Measurements from ENCODE around the gene ASB3.

The ASB3 gene

DNA sequence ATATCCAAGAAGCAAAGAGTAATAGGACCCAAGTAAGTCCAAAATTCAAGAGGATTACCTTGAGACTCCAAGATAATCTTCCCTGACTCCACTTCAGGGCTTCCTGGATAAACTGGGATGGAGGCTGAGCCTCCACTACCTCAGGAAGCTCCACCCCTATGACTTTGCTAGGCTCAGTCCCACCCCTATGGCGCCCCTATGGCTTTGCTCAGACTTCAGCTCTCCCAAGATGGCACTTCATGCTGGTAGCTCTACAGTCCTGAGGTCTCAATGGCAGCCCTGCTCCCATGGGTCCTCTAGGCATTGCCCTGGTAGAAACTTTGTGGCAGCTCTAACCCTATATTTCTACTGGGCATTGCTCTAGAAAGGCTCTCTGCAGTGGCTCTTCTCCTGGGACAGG is 89.1 kb downstream of the ASB3 start:
- Histone ChIP-seq H3K9me2 (ENCODE audit: low read depth, low read length) (no peaks in the 10 kb centered on the region), H3K27me3 (ENCODE audit: insufficient read depth, low read length) (no peaks in the 10 kb centered on the region), H3K36me3 (ENCODE audit: insufficient read depth, low read length) (peaks cover 25% of the 10 kb centered on the region), H3K4me1 (ENCODE audit: insufficient read depth, low read length, severe bottlenecking) (no peaks in the 10 kb centered on the region), H3K79me2 (ENCODE audit: insufficient read depth, low read length) (no peaks in the 10 kb centered on the region), H3F3A (ENCODE audit: insufficient read depth, low read length) (no peaks in the 10 kb centered on the region), H3K4me2 (ENCODE audit: low read length) (no peak overlapping the region), H3K27ac (ENCODE audit: low read depth, low read length, poor library complexity, severe bottlenecking) (no peak overlapping the region), H3K9ac (ENCODE audit: low read length) (no peak overlapping the region), H2AFZ (ENCODE audit: low read length) (no peak overlapping the region), H3K9me3 (ENCODE audit: low read length) (no peaks in the 10 kb centered on the region), H4K20me1 (ENCODE audit: insufficient read depth, low read length) (no peaks in the 10 kb centered on the region), H3K4me3 (ENCODE audit: low read depth, low read length, poor library complexity, severe bottlenecking) (no peak overlapping the region)
- TF ChIP-seq, protein P1, sequence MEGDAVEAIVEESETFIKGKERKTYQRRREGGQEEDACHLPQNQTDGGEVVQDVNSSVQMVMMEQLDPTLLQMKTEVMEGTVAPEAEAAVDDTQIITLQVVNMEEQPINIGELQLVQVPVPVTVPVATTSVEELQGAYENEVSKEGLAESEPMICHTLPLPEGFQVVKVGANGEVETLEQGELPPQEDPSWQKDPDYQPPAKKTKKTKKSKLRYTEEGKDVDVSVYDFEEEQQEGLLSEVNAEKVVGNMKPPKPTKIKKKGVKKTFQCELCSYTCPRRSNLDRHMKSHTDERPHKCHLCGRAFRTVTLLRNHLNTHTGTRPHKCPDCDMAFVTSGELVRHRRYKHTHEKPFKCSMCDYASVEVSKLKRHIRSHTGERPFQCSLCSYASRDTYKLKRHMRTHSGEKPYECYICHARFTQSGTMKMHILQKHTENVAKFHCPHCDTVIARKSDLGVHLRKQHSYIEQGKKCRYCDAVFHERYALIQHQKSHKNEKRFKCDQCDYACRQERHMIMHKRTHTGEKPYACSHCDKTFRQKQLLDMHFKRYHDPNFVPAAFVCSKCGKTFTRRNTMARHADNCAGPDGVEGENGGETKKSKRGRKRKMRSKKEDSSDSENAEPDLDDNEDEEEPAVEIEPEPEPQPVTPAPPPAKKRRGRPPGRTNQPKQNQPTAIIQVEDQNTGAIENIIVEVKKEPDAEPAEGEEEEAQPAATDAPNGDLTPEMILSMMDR (IDR thresholded peaks at IDR 0.05; ENCODE audit: low read length), result no peak
- no peak for TF ChIP-seq EZH2 (IDR thresholded peaks at IDR 0.05; ENCODE audit: borderline replicate concordance, low read length)

- Histone ChIP-seq H3K9ac (ENCODE audit: low read length) (no peak overlapping the region), H3K36me3 (ENCODE audit: insufficient read depth, low read length) (peaks cover 30% of the 10 kb centered on the region), H3F3A (ENCODE audit: insufficient read depth, low read length) (no peaks in the 10 kb centered on the region), H3K27me3 (ENCODE audit: insufficient read depth, low read length) (no peaks in the 10 kb centered on the region), H3K4me2 (ENCODE audit: low read length) (no peak overlapping the region), H4K20me1 (ENCODE audit: insufficient read depth, low read length) (no peaks in the 10 kb centered on the region), H3K9me3 (ENCODE audit: low read length) (no peaks in the 10 kb centered on the region), H3K4me1 (ENCODE audit: insufficient read depth, low read length, severe bottlenecking) (no peaks in the 10 kb centered on the region), H2AFZ (ENCODE audit: low read length) (no peak overlapping the region), H3K79me2 (ENCODE audit: insufficient read depth, low read length) (no peaks in the 10 kb centered on the region), H3K27ac (ENCODE audit: low read depth, low read length, poor library complexity, severe bottlenecking) (no peak overlapping the region), H3K9me2 (ENCODE audit: low read depth, low read length) (no peaks in the 10 kb centered on the region), H3K4me3 (ENCODE audit: low read depth, low read length, poor library complexity, severe bottlenecking) (no peak overlapping the region)
- TF ChIP-seq, protein P1 (IDR thresholded peaks at IDR 0.05; ENCODE audit: low read length), result no peak
- no peak for TF ChIP-seq EZH2 (IDR thresholded peaks at IDR 0.05; ENCODE audit: borderline replicate concordance, low read length)
Measured at GRCh38 chr2:53697092-53697491, 89.7 kb downstream of the ASB3 start.

- TF ChIP-seq, protein P1 (IDR thresholded peaks at IDR 0.05; ENCODE audit: low read length), result no peak
- no peak for TF ChIP-seq EZH2 (IDR thresholded peaks at IDR 0.05; ENCODE audit: borderline replicate concordance, low read length)
- Histone ChIP-seq H2AFZ (ENCODE audit: low read length) (no peak overlapping the region), H3K9ac (ENCODE audit: low read length) (no peak overlapping the region), H3K4me1 (ENCODE audit: insufficient read depth, low read length, severe bottlenecking) (no peaks in the 10 kb centered on the region), H3K9me2 (ENCODE audit: low read depth, low read length) (no peaks in the 10 kb centered on the region), H3F3A (ENCODE audit: insufficient read depth, low read length) (no peaks in the 10 kb centered on the region), H4K20me1 (ENCODE audit: insufficient read depth, low read length) (no peaks in the 10 kb centered on the region), H3K27me3 (ENCODE audit: insufficient read depth, low read length) (no peaks in the 10 kb centered on the region), H3K79me2 (ENCODE audit: insufficient read depth, low read length) (no peaks in the 10 kb centered on the region), H3K9me3 (ENCODE audit: low read length) (no peaks in the 10 kb centered on the region), H3K36me3 (ENCODE audit: insufficient read depth, low read length) (peaks cover 34% of the 10 kb centered on the region), H3K27ac (ENCODE audit: low read depth, low read length, poor library complexity, severe bottlenecking) (no peak overlapping the region), H3K4me2 (ENCODE audit: low read length) (no peak overlapping the region), H3K4me3 (ENCODE audit: low read depth, low read length, poor library complexity, severe bottlenecking) (no peak overlapping the region)
Measured at GRCh38 chr2:53695575-53695974, 91.2 kb downstream of the ASB3 start.
